Stimulated activated CD8-positive, alpha-beta memory T cell treated with anti-CD3 and anti-CD28 coated beads, Interleukin-7, amount 100 ng/mL, for 1 hour (primary cell): ENCODE data around the gene CPXM2.

Experiments used
- DNase-seq, 2 donors: peaks; one replicate each; pipeline ENCODE4 v3.0.0-alpha.2; 2020; ENCODE audit warnings: low read depth in 2 of 2

CPXM2 gene

GRCh38 chr10:123772645-123773508 is 118.7 kb downstream of the CPXM2 start:
- no peak for DNase-seq

GRCh38 chr10:123771877-123772644 is 119.5 kb downstream of the CPXM2 start:
- DNase-seq = no peak

- no peak for DNase-seq
These were observed 122.0 kb downstream of the CPXM2 start for GRCh38 chr10:123769647-123770046.

- no peak for DNase-seq
These were observed 124.8 kb downstream of the CPXM2 start for GRCh38 chr10:123766761-123767160.

- no peak for DNase-seq
These were observed 125.6 kb downstream of the CPXM2 start for GRCh38 chr10:123766012-123766411.

GRCh38 chr10:123761666-123762230 is 129.9 kb downstream of the CPXM2 start:
- no peak for DNase-seq

GRCh38 chr10:123761038-123761428 is 130.6 kb downstream of the CPXM2 start:
- no peak for DNase-seq

GRCh38 chr10:123760356-123761037 is 131.1 kb downstream of the CPXM2 start:
- DNase-seq = no peak

- no peak for DNase-seq
These were observed 132.0 kb downstream of the CPXM2 start for GRCh38 chr10:123759501-123760031.

- no peak for DNase-seq
These were observed 132.6 kb downstream of the CPXM2 start for GRCh38 chr10:123759041-123759440.

GRCh38 chr10:123757853-123758252 is 133.8 kb downstream of the CPXM2 start:
- no peak for DNase-seq

- DNase-seq = no peak
These were observed 136.5 kb downstream of the CPXM2 start for GRCh38 chr10:123755061-123755460.

GRCh38 chr10:123754123-123754522 is 137.5 kb downstream of the CPXM2 start:
- DNase-seq = no peak

GRCh38 chr10:123751342-123752134 is 140.1 kb downstream of the CPXM2 start:
- DNase-seq = no peak

- no peak for DNase-seq
These were observed 140.7 kb downstream of the CPXM2 start for GRCh38 chr10:123750901-123751300.

- DNase-seq = no peak
These were observed 142.9 kb downstream of the CPXM2 start for GRCh38 chr10:123748711-123749110.

GRCh38 chr10:123747426-123747825 is 144.2 kb downstream of the CPXM2 start:
- no peak for DNase-seq

- DNase-seq = no peak
These were observed 144.7 kb downstream of the CPXM2 start for GRCh38 chr10:123746942-123747341.

- no peak for DNase-seq
These were observed 145.1 kb downstream of the CPXM2 start for GRCh38 chr10:123746520-123746919.

- DNase-seq = no peak
These were observed 145.5 kb downstream of the CPXM2 start for GRCh38 chr10:123746061-123746460.

- DNase-seq = no peak
These were observed 147.4 kb downstream of the CPXM2 start for GRCh38 chr10:123744224-123744536.
